Sigmoid colon (tissue), 7 donors: ENCODE results near the gene LRP6. TPM values are rescaled to one million over a fixed set of nuclear protein-coding genes. Genes with fewer than 3 reads are reported as not detected.

ENCODE experiments used
- DNase-seq: peaks from one replicate; pipeline ENCODE4 v3.0.0-alpha.2; 2019
- H3K27ac ChIP-seq, 4 donors: fragments of 200-600 bp; sonication (generic); one replicate each; pipeline ENCODE4 v1.5.1; 2016 to 2019; ENCODE audit warnings: mild to moderate bottlenecking in 1 of 4
- H3K27me3 ChIP-seq, 3 donors: fragments of 200-600 bp; sonication (generic); one replicate each; pipeline ENCODE4 v1.5.1; 2019; ENCODE audit warnings: mild to moderate bottlenecking in 1 of 3
- H3K36me3 ChIP-seq, 4 donors: fragments of 200-600 bp; sonication (generic); one replicate each; pipeline ENCODE4 v1.5.1; 2016 to 2019
- H3K4me1 ChIP-seq, 4 donors: fragments of 200-600 bp; sonication (generic); one replicate each; pipeline ENCODE4 v1.5.1; 2017 to 2019
- H3K4me3 ChIP-seq, 4 donors: fragments of 200-600 bp; sonication (generic); one replicate each; pipeline ENCODE4 v1.5.1; 2017 to 2019; ENCODE audit warnings: mild to moderate bottlenecking in 2 of 4, moderate library complexity in 1 of 4
- H3K9me3 ChIP-seq, 4 donors: fragments of 200-600 bp in 3 of 4; sonication (generic) in 3 of 4; one replicate each; pipeline versions ENCODE4 v1.5.1 to v1.6.1; 2013 to 2019
- EP300 ChIP-seq, 4 donors: sonication (generic); formaldehyde crosslinking; IDR thresholded peaks; one replicate each; pipeline ENCODE4 v1.6.1; 2017; ENCODE audit warnings: antibody characterized with exemption in 4 of 4
- POLR2A ChIP-seq, 2 donors: fragments of 450-650 bp; IDR thresholded peaks; one replicate each; pipeline ENCODE4 v1.6.1; 2016; ENCODE audit warnings: antibody characterized with exemption in 2 of 2, mild to moderate bottlenecking in 2 of 2, moderate library complexity in 2 of 2
- POLR2AphosphoS5 ChIP-seq, 4 donors: sonication (generic); formaldehyde crosslinking; IDR thresholded peaks; one replicate each; pipeline ENCODE4 v1.6.1; 2017; ENCODE audit warnings: antibody characterized with exemption in 4 of 4
- WGBS, 2 donors: extraction: QIAGEN DNeasy Blood & Tissue Kit; methylation state at CpG; one replicate each; pipeline ENCODE4 v1.1.7; 2013; 5-methylcytosine and 5-hydroxymethylcytosine counted together
- intact Hi-C: fragments of 100-400 bp; cut with DNase I; formaldehyde crosslinking; loops from one replicate; pipeline ENCODE4 v1.15.1; 2023
- polyA plus RNA-seq, 3 donors: library from polyadenylated mRNA; stranded (reverse); fragments of 200-250 nt; gene quantifications; one replicate each; pipeline ENCODE4 v1.2.3, GENCODE V29; 2013
- total RNA-seq, 4 donors: library from RNA; depleted of rRNA; stranded (reverse); fragments of >200 nt; gene quantifications; one replicate each; pipeline ENCODE4 v1.1.0, GENCODE V29; 2016
- TF ChIP-seq, protein P1 (sequence below), 4 experiments: fragments of 450-650 bp in 3 of 4; fragments of 200-600 bp in 1 of 4; IDR thresholded peaks; one replicate each; pipeline ENCODE4 v1.5.1; 2016 to 2019; ENCODE audit warnings: antibody characterized with exemption in 4 of 4, mild to moderate bottlenecking in 3 of 4, moderate library complexity in 2 of 4
- donor health status: healthy with polysubstance abuse.
- donor health status: Bipolar disorder and iron deficiency.
- donor health status: healthy.

Gene LRP6
- total and polyA plus RNA-seq, 7 donors = 1.8 to 55.1 (median 36.0) TPM

DNA sequence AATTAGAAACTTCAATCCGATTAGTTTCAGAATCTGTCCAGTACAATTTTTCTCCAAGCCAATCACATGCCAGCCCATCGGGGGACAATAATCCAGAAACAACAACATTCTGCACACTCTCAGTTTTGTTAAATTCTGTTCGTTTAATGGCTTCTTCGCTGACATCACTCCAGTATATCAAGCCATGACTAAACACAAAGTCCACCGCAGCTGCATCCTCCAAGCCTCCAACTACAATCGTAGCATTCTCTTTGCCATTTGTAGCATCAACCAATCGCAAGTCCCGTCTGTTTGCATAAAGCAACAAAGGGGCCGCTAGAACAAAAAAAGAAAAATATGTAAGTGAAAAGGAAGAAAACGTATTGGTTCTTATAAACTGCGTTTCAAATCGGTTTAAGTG lies 22.5 kb downstream of the LRP6 start:
- H3K4me3 ChIP-seq = peak overlapping the region in 1 of 4 donors; percentile 7
- no peak for TF ChIP-seq EP300 (IDR thresholded peaks at IDR 0.05)
- no peak for TF ChIP-seq POLR2A (IDR thresholded peaks at IDR 0.05)
- TF ChIP-seq, protein P1, sequence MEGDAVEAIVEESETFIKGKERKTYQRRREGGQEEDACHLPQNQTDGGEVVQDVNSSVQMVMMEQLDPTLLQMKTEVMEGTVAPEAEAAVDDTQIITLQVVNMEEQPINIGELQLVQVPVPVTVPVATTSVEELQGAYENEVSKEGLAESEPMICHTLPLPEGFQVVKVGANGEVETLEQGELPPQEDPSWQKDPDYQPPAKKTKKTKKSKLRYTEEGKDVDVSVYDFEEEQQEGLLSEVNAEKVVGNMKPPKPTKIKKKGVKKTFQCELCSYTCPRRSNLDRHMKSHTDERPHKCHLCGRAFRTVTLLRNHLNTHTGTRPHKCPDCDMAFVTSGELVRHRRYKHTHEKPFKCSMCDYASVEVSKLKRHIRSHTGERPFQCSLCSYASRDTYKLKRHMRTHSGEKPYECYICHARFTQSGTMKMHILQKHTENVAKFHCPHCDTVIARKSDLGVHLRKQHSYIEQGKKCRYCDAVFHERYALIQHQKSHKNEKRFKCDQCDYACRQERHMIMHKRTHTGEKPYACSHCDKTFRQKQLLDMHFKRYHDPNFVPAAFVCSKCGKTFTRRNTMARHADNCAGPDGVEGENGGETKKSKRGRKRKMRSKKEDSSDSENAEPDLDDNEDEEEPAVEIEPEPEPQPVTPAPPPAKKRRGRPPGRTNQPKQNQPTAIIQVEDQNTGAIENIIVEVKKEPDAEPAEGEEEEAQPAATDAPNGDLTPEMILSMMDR (IDR thresholded peaks at IDR 0.05) = no peak
- TF ChIP-seq POLR2AphosphoS5 (IDR thresholded peaks at IDR 0.05) = no peak
- H3K36me3 ChIP-seq = peaks cover 0 to 7% (median 0%) of the 10 kb centered on the region in 4 donors
- no peak for DNase-seq
- intact Hi-C loops = no loop called here
- no peaks in the 10 kb centered on the region for H3K27me3 ChIP-seq
- H3K4me1 ChIP-seq = peaks cover 0 to 41% (median 21%) of the 10 kb centered on the region in 4 donors
- H3K9me3 ChIP-seq = no peaks in the 10 kb centered on the region
- WGBS, 2 donors = 94 to 95% methylated on average over 12 of the region's 12 CpGs
- no peak overlapping the region for H3K27ac ChIP-seq

- Histone ChIP-seq H3K27ac (peak overlapping the region in 2 of 4 donors; percentile 6 to 42), H3K27me3 (no peaks in the 10 kb centered on the region), H3K4me3 (no peak overlapping the region), H3K9me3 (no peaks in the 10 kb centered on the region), H3K4me1 (peaks cover 0 to 44% (median 17%) of the 10 kb centered on the region in 4 donors), H3K36me3 (peaks cover 0 to 7% (median 0%) of the 10 kb centered on the region in 4 donors)
- intact Hi-C loops = no loop called here
- TF ChIP-seq POLR2AphosphoS5 (IDR thresholded peaks at IDR 0.05) (peak in 2 of 4 donors; percentile 8 to 21), EP300 (IDR thresholded peaks at IDR 0.05) (no peak)
- DNase-seq = no peak
- 38 to 65% methylated on average over 5 of the region's 5 CpGs for WGBS, 2 donors
These were observed 26.0 kb downstream of the LRP6 start for GRCh38 chr12:12240662-12241340.

- H3K4me1 ChIP-seq = peaks cover 0 to 39% (median 15%) of the 10 kb centered on the region in 4 donors
- peaks cover 0 to 7% (median 0%) of the 10 kb centered on the region in 4 donors for H3K36me3 ChIP-seq
- no peaks in the 10 kb centered on the region for H3K27me3 ChIP-seq
These were observed 27.7 kb downstream of the LRP6 start for GRCh38 chr12:12239127-12239526.

GRCh38 chr12:12238605-12239004 lies 28.2 kb downstream of the LRP6 start:
- H3K27ac ChIP-seq = peak overlapping the region; percentile 18 to 54 (median 28)
- intact Hi-C loops = no loop called here
- no peaks in the 10 kb centered on the region for H3K27me3 ChIP-seq
- no peak overlapping the region for H3K4me3 ChIP-seq
- H3K4me1 ChIP-seq = peaks cover 0 to 39% (median 15%) of the 10 kb centered on the region in 4 donors
- no peak for DNase-seq
- peaks cover 0 to 4% (median 0%) of the 10 kb centered on the region in 4 donors for H3K36me3 ChIP-seq
- H3K9me3 ChIP-seq = no peaks in the 10 kb centered on the region
- 91 to 93% methylated on average over 4 of the region's 4 CpGs for WGBS, 2 donors
- TF ChIP-seq EP300 (IDR thresholded peaks at IDR 0.05) (no peak), POLR2AphosphoS5 (IDR thresholded peaks at IDR 0.05) (no peak), POLR2A (IDR thresholded peaks at IDR 0.05) (no peak)
- TF ChIP-seq, protein P1 (IDR thresholded peaks at IDR 0.05) = no peak

More at GRCh38 chr12:12239127-12239526, 27.7 kb downstream of the LRP6 start:
- Histone ChIP-seq H3K27ac (peak overlapping the region; percentile 18 to 54 (median 28)), H3K9me3 (no peaks in the 10 kb centered on the region), H3K4me3 (no peak overlapping the region)
- no peak for DNase-seq
- WGBS, 2 donors = 83 to 94% methylated on average over 2 of the region's 2 CpGs
- intact Hi-C loops = no loop called here
- TF ChIP-seq POLR2A (IDR thresholded peaks at IDR 0.05) = no peak
- no peak for TF ChIP-seq POLR2AphosphoS5 (IDR thresholded peaks at IDR 0.05)
- TF ChIP-seq, protein P1 (IDR thresholded peaks at IDR 0.05) = no peak
- no peak for TF ChIP-seq EP300 (IDR thresholded peaks at IDR 0.05)

DNA sequence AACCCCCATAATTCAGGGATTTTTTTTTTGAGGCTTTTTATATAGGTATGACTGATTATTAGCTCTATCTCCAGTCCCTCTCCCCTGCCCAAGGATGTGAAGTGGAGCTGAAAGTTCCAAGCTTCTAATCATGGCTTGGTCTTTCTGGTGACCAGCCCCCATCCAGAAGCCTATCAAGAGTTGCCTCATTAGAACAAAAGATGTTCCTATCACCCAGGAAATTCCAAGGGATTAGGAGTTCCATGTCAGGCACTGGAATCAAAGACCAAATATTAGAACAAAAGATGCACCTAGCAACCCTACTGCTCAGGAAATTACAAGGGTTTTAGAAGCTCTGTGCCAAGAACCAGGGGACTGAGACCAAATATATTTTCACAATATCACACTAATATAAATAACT lies 29.9 kb downstream of the LRP6 start:
- TF ChIP-seq POLR2AphosphoS5 (IDR thresholded peaks at IDR 0.05) (no peak), POLR2A (IDR thresholded peaks at IDR 0.05) (no peak), EP300 (IDR thresholded peaks at IDR 0.05) (no peak)
- TF ChIP-seq, protein P1 (IDR thresholded peaks at IDR 0.05) = no peak
- H3K27ac ChIP-seq = no peak overlapping the region
- intact Hi-C loops = no loop called here

More for the DNA sequence above, 29.9 kb downstream of the LRP6 start:
- Histone ChIP-seq H3K4me3 (no peak overlapping the region), H3K4me1 (peaks cover 0 to 39% (median 16%) of the 10 kb centered on the region in 4 donors), H3K9me3 (no peaks in the 10 kb centered on the region), H3K27me3 (no peaks in the 10 kb centered on the region), H3K36me3 (no peaks in the 10 kb centered on the region)
- no peak for DNase-seq
